IMR-90 (cell line): ENCODE results near the gene MIOX. TPM values are rescaled to one million over a fixed set of nuclear protein-coding genes. Genes with fewer than 3 reads are reported as not detected.

Experiments used
- ATAC-seq: fragments of 200-7000 bp; cut with Tn5 transposase; 2 replicates; pipeline ENCODE4 v1.9.1; 2020; ENCODE audit warnings: low read depth, mild to moderate bottlenecking, moderate library complexity
- BruUV-seq: library from RNA; stranded (reverse); fragments of 400-500 nt; replicated peaks from 2 replicates; lab custom pipeline; 2021; lab: Mats Ljungman, UMichigan
- CTCF ChIA-PET: fragments of 300-600 bp; formaldehyde crosslinking; extraction: SDS; loops from one replicate; lab custom pipeline; 2021; ENCODE audit warnings: antibody characterized with exemption; lab: Yijun Ruan, JAX
- POLR2A ChIA-PET: fragments of 300-600 bp; sonication (Branson Sonifier 250); formaldehyde crosslinking; loops from one replicate; lab custom pipeline; 2022; ENCODE audit warnings: antibody characterized with exemption; ENCODE audit not compliant: unreplicated experiment; lab: Charles Lee
- DNase-seq: peaks from one replicate; pipeline ENCODE4 v3.0.0; 2013
- H2AFZ ChIP-seq: replicated peaks from 2 replicates; pipeline ENCODE3; 2013; ENCODE audit warnings: low read length, mild to moderate bottlenecking; ENCODE audit not compliant: poor library complexity
- H2AK5ac ChIP-seq: 2 replicates; pipeline ENCODE4 v1.6.1; 2013; ENCODE audit warnings: low read depth, low read length, inconsistent platforms
- H2AK9ac ChIP-seq: replicated peaks from 2 replicates; pipeline ENCODE3; 2013; ENCODE audit warnings: mild to moderate bottlenecking, low read depth, low read length, moderate library complexity; ENCODE audit not compliant: poor library complexity
- H2BK120ac ChIP-seq: 2 replicates; pipeline ENCODE4 v1.6.1; 2013; ENCODE audit warnings: low read depth, low read length, inconsistent platforms
- H2BK15ac ChIP-seq: 3 replicates; pipeline ENCODE4 v1.6.1; 2013; ENCODE audit warnings: low read depth, low read length, inconsistent platforms
- H2BK20ac ChIP-seq: 2 replicates; pipeline ENCODE4 v1.6.1; 2013; ENCODE audit warnings: low read depth, mild to moderate bottlenecking, inconsistent platforms, low read length, moderate library complexity
- H2BK5ac ChIP-seq: 2 replicates; pipeline ENCODE4 v1.6.1; 2013; ENCODE audit warnings: mild to moderate bottlenecking, low read depth, low read length, inconsistent platforms; ENCODE audit not compliant: poor library complexity, severe bottlenecking
- H3K14ac ChIP-seq: replicated peaks from 2 replicates; pipeline ENCODE4 v1.6.1; 2013; ENCODE audit warnings: low read depth, low read length, inconsistent platforms
- H3K18ac ChIP-seq: 2 replicates; pipeline ENCODE4 v1.6.1; 2013; ENCODE audit warnings: low read depth, low read length, control low read depth
- H3K23ac ChIP-seq: 2 replicates; pipeline ENCODE4 v1.6.1; 2013; ENCODE audit warnings: low read depth, low read length, inconsistent platforms
- H3K27ac ChIP-seq: 2 replicates; pipeline ENCODE4 v1.5.1; 2013; ENCODE audit warnings: mild to moderate bottlenecking, control low read depth, low read length; ENCODE audit not compliant: insufficient read depth
- H3K27me3 ChIP-seq: 2 replicates; pipeline ENCODE4 v1.6.1; 2013; ENCODE audit warnings: low read length; ENCODE audit not compliant: control insufficient read depth, insufficient read depth
- H3K36me3 ChIP-seq: 2 replicates; pipeline ENCODE4 v1.6.1; 2013; ENCODE audit warnings: low read length, mixed read lengths; ENCODE audit not compliant: control insufficient read depth, insufficient read depth
- H3K4ac ChIP-seq: 2 replicates; pipeline ENCODE4 v1.6.1; 2013; ENCODE audit warnings: low read depth, low read length, inconsistent platforms
- H3K4me1 ChIP-seq: 2 replicates; pipeline ENCODE4 v1.6.1; 2013; ENCODE audit warnings: low read length, mixed read lengths; ENCODE audit not compliant: control insufficient read depth, insufficient read depth
- H3K4me2 ChIP-seq: 2 replicates; pipeline ENCODE4 v1.6.1; 2013; ENCODE audit warnings: low read depth, mild to moderate bottlenecking, control low read depth, low read length, moderate library complexity
- H3K4me3 ChIP-seq: 2 replicates; pipeline ENCODE4 v1.5.1; 2013; ENCODE audit warnings: low read depth, mild to moderate bottlenecking, control low read depth, low read length, moderate library complexity; ENCODE audit not compliant: insufficient read depth
- H3K56ac ChIP-seq: 2 replicates; pipeline ENCODE4 v1.6.1; 2013; ENCODE audit warnings: low read length, inconsistent platforms; ENCODE audit not compliant: insufficient read depth; ENCODE audit errors: extremely low read depth
- H3K79me1 ChIP-seq, 2 experiments: 2 replicates each; pipeline ENCODE4 v1.6.1; 2013; ENCODE audit warnings: low read length in 2 of 2, inconsistent platforms in 1 of 2, low read depth in 1 of 2
- H3K9ac ChIP-seq: 2 replicates; pipeline ENCODE4 v1.6.1; 2013; ENCODE audit warnings: low read depth, low read length, control low read depth
- H3K9me1 ChIP-seq: 2 replicates; pipeline ENCODE4 v1.6.1; 2013; ENCODE audit warnings: low read length, inconsistent platforms; ENCODE audit not compliant: insufficient read depth
- H3K9me3 ChIP-seq: 2 replicates; pipeline ENCODE4 v1.6.1; 2013; ENCODE audit warnings: low read length; ENCODE audit not compliant: control insufficient read depth, insufficient read depth
- H4K20me1 ChIP-seq: 2 replicates; pipeline ENCODE4 v1.6.1; 2013; ENCODE audit warnings: low read length, inconsistent platforms; ENCODE audit not compliant: insufficient read depth
- H4K5ac ChIP-seq: 2 replicates; pipeline ENCODE4 v1.6.1; 2013; ENCODE audit warnings: mild to moderate bottlenecking, low read depth, low read length, control low read depth
- H4K8ac ChIP-seq, 2 experiments: 2 replicates each; pipeline ENCODE4 v1.6.1; 2013; ENCODE audit warnings: low read depth in 2 of 2, low read length in 2 of 2, control low read depth in 1 of 2, inconsistent platforms in 1 of 2
- H4K91ac ChIP-seq: 2 replicates; pipeline ENCODE4 v1.6.1; 2013; ENCODE audit warnings: low read depth, low read length, inconsistent platforms; ENCODE audit not compliant: insufficient read depth
- BHLHE40 ChIP-seq: fragments of 150-350 bp; IDR thresholded peaks from 2 replicates; pipeline ENCODE4 v1.6.1; 2016; ENCODE audit warnings: mild to moderate bottlenecking, low read depth, low read length
- CEBPB ChIP-seq: IDR thresholded peaks from 2 replicates; pipeline ENCODE4 v1.6.1; 2012; ENCODE audit warnings: low read depth, low read length, improper control_type of control experiment
- CHD1 ChIP-seq: IDR thresholded peaks from 2 replicates; pipeline ENCODE4 v1.6.1; 2012; ENCODE audit warnings: low read depth, low read length, improper control_type of control experiment
- ELK1 ChIP-seq: fragments of 150-350 bp; IDR thresholded peaks from 2 replicates; pipeline ENCODE4 v1.6.1; 2016; ENCODE audit warnings: low read depth, mild to moderate bottlenecking, low read length, moderate library complexity, borderline replicate concordance
- FOS ChIP-seq: fragments of 150-350 bp; IDR thresholded peaks from 2 replicates; pipeline ENCODE4 v1.6.1; 2016; ENCODE audit warnings: low read depth, low read length
- MAFK ChIP-seq: IDR thresholded peaks from 2 replicates; pipeline ENCODE4 v1.6.1; 2012; ENCODE audit warnings: low read depth, low read length, improper control_type of control experiment
- MAZ ChIP-seq: IDR thresholded peaks from 2 replicates; pipeline ENCODE4 v1.6.1; 2012; ENCODE audit warnings: low read depth, mild to moderate bottlenecking, low read length, improper control_type of control experiment, moderate library complexity, borderline replicate concordance
- MXI1 ChIP-seq: IDR thresholded peaks from 2 replicates; pipeline ENCODE4 v1.6.1; 2012; ENCODE audit warnings: low read depth, mild to moderate bottlenecking, low read length, moderate library complexity, borderline replicate concordance
- NFE2L2 ChIP-seq: fragments of 150-350 bp; IDR thresholded peaks from 2 replicates; pipeline ENCODE4 v1.6.1; 2016; ENCODE audit warnings: low read depth, mild to moderate bottlenecking, low read length
- POLR2A ChIP-seq: IDR thresholded peaks from 2 replicates; pipeline ENCODE4 v1.6.1; 2012; ENCODE audit warnings: mild to moderate bottlenecking, low read depth, low read length
- RAD21 ChIP-seq: IDR thresholded peaks from 2 replicates; pipeline ENCODE4 v1.6.1; 2012; ENCODE audit warnings: low read length, improper control_type of control experiment
- RCOR1 ChIP-seq: IDR thresholded peaks from 2 replicates; pipeline ENCODE4 v1.6.1; 2012; ENCODE audit warnings: mild to moderate bottlenecking, low read length, improper control_type of control experiment; ENCODE audit not compliant: insufficient replicate concordance
- RFX5 ChIP-seq: IDR thresholded peaks from 2 replicates; pipeline ENCODE4 v1.8.0; 2012; ENCODE audit warnings: low read depth, mild to moderate bottlenecking, low read length, moderate library complexity
- SMC3 ChIP-seq: fragments of 150-350 bp; IDR thresholded peaks from 2 replicates; pipeline ENCODE4 v1.6.1; 2016; ENCODE audit warnings: low read depth, mild to moderate bottlenecking, antibody characterized with exemption, low read length, moderate library complexity
- WGBS, 2 experiments: methylation state at CpG; one replicate each; pipeline versions ENCODE4 v1.1.5 to v1.1.7; 2013; ENCODE audit warnings: missing lambda C conversion rate in 2 of 2; ENCODE audit not compliant: insufficient read length in 1 of 2; ENCODE audit errors: extremely low coverage in 2 of 2; 5-methylcytosine and 5-hydroxymethylcytosine counted together
- dilution Hi-C: fragments of 300-500 bp; cut with HindIII; formaldehyde crosslinking; loops from one replicate; pipeline ENCODE4 v1.14.3; 2018; ENCODE audit warnings: low sequenced_read_pairs; ENCODE audit not compliant: unreplicated experiment
- in situ Hi-C: fragments of 300-500 bp; cut with MboI; formaldehyde crosslinking; loops from 3 replicates; pipeline ENCODE4 v1.14.3; 2019; ENCODE audit warnings: low sequenced_read_pairs, inconsistent platforms, mixed read lengths
- intact Hi-C: fragments of 100-400 bp; cut with micrococcal nuclease; formaldehyde crosslinking; loops from 2 replicates; pipeline ENCODE4 v1.10.0; 2022
- polyA plus RNA-seq, 3 experiments: library from polyadenylated mRNA; depleted of rRNA; stranded (reverse); fragments of >200 nt; gene quantifications; 2 replicates each; pipeline ENCODE4 v1.2.3, GENCODE V29; 2012; ENCODE audit warnings: low replicate concordance in 1 of 3
- total RNA-seq: library from RNA; depleted of rRNA; stranded (reverse); fragments of >200 nt; gene quantifications from 2 replicates; pipeline ENCODE4 v1.2.3, GENCODE V29; 2012
- TF ChIP-seq, protein P1 (sequence below): fragments of 150-350 bp; IDR thresholded peaks from 2 replicates; pipeline ENCODE4 v1.6.1; 2017; ENCODE audit warnings: mild to moderate bottlenecking, antibody characterized with exemption, low read length, low read depth
- TF ChIP-seq, protein P2 (sequence below): conservative IDR thresholded peaks from 2 replicates; pipeline ENCODE4 v1.5.1; 2012; ENCODE audit warnings: mild to moderate bottlenecking, low read depth, low read length, improper control_type of control experiment

The MIOX gene
- total and polyA plus RNA-seq, 2 of the 4 experiments (the other 2 are of a cell fraction) = not detected

DNA sequence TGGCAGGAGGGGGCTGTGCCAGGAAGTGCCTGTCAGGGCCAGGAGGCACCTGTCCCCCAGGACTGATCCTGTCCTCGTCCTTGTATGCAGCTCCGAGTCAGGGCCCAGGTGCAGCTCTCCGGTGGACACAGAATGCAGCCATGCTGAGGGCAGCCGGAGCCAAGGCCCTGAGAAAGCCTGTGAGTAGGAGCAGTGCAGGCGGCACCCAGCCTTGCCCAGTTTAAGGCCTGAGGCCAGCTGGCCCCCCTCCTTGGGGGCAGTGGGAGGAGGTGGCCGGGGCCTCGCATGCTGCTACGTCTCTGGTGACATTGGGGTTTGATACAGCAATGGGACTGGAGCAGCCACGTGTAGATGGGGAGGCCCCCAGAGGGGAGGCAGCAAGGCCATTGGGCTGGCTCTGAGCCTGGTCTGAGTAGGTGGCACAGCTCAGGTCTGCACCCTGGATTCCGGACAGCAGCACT, 46.8 kb upstream of the MIOX start:
- Histone ChIP-seq H2BK15ac (no peak overlapping the region), H3K9me1 (no peaks in the 10 kb centered on the region), H3K14ac (no peak overlapping the region), H3K4me3 (no peak overlapping the region), H3K79me1 (peaks cover 0 to 3% of the 10 kb centered on the region in 2 experiments; a peak in 1 of 4 replicates), H3K27ac (no peak overlapping the region), H2BK20ac (no peak overlapping the region), H4K91ac (no peak overlapping the region), H3K56ac (no peak overlapping the region), H2AK9ac (peak overlapping the region; percentile 55), H4K8ac (no peak overlapping the region), H3K36me3 (peaks cover 75% of the 10 kb centered on the region), H3K18ac (no peak overlapping the region), H2AFZ (no peak overlapping the region), H4K20me1 (peaks cover 11% of the 10 kb centered on the region), H2BK120ac (no peak overlapping the region), H4K5ac (no peak overlapping the region), H3K4me2 (no peak overlapping the region), H3K4ac (no peak overlapping the region), H3K27me3 (no peaks in the 10 kb centered on the region), H3K4me1 (no peaks in the 10 kb centered on the region), H3K9ac (no peak overlapping the region), H3K23ac (no peak overlapping the region), H2AK5ac (no peak overlapping the region), H3K9me3 (no peaks in the 10 kb centered on the region), H2BK5ac (no peak overlapping the region)
- CTCF ChIA-PET = no interaction called here
- dilution Hi-C loops = no loop called here
- no peak for ATAC-seq
- in situ Hi-C loops = no loop called here
- no peak for DNase-seq
- WGBS, 2 experiments = 94% methylated on average over 5 of the region's 10 CpGs; no CpG with 5 or more reads in 1 of the 2 experiments
- POLR2A ChIA-PET = no interaction called here
- no peak for TF ChIP-seq SMC3
- TF ChIP-seq RAD21 = no peak
- TF ChIP-seq MAZ = no peak
- TF ChIP-seq MAFK = no peak
- no peak for TF ChIP-seq ELK1
- TF ChIP-seq NFE2L2 = no peak
- no peak for TF ChIP-seq FOS
- no peak for TF ChIP-seq RFX5
- no peak for TF ChIP-seq CHD1
- no peak for TF ChIP-seq MXI1
- no peak for TF ChIP-seq CEBPB
- TF ChIP-seq BHLHE40 = no peak
- TF ChIP-seq, protein P1, sequence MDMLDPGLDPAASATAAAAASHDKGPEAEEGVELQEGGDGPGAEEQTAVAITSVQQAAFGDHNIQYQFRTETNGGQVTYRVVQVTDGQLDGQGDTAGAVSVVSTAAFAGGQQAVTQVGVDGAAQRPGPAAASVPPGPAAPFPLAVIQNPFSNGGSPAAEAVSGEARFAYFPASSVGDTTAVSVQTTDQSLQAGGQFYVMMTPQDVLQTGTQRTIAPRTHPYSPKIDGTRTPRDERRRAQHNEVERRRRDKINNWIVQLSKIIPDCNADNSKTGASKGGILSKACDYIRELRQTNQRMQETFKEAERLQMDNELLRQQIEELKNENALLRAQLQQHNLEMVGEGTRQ = no peak
- no peak for TF ChIP-seq RCOR1
- TF ChIP-seq POLR2A = no peak
- TF ChIP-seq, protein P2, sequence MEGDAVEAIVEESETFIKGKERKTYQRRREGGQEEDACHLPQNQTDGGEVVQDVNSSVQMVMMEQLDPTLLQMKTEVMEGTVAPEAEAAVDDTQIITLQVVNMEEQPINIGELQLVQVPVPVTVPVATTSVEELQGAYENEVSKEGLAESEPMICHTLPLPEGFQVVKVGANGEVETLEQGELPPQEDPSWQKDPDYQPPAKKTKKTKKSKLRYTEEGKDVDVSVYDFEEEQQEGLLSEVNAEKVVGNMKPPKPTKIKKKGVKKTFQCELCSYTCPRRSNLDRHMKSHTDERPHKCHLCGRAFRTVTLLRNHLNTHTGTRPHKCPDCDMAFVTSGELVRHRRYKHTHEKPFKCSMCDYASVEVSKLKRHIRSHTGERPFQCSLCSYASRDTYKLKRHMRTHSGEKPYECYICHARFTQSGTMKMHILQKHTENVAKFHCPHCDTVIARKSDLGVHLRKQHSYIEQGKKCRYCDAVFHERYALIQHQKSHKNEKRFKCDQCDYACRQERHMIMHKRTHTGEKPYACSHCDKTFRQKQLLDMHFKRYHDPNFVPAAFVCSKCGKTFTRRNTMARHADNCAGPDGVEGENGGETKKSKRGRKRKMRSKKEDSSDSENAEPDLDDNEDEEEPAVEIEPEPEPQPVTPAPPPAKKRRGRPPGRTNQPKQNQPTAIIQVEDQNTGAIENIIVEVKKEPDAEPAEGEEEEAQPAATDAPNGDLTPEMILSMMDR = no peak
- intact Hi-C loops = no loop called here
- no TSS peak for BruUV-seq
